ENCODE results near the gene RBM38.

GRCh38 chr20:57414867-57415592 is 23.8 kb downstream of the RBM38 start:
- TF ChIP-seq, protein P1, sequence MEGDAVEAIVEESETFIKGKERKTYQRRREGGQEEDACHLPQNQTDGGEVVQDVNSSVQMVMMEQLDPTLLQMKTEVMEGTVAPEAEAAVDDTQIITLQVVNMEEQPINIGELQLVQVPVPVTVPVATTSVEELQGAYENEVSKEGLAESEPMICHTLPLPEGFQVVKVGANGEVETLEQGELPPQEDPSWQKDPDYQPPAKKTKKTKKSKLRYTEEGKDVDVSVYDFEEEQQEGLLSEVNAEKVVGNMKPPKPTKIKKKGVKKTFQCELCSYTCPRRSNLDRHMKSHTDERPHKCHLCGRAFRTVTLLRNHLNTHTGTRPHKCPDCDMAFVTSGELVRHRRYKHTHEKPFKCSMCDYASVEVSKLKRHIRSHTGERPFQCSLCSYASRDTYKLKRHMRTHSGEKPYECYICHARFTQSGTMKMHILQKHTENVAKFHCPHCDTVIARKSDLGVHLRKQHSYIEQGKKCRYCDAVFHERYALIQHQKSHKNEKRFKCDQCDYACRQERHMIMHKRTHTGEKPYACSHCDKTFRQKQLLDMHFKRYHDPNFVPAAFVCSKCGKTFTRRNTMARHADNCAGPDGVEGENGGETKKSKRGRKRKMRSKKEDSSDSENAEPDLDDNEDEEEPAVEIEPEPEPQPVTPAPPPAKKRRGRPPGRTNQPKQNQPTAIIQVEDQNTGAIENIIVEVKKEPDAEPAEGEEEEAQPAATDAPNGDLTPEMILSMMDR (IDR thresholded peaks at IDR 0.05) = no peak
- no peak for TF ChIP-seq POLR2A (IDR thresholded peaks at IDR 0.05)

All from adrenal gland (tissue), 5 donors.